Measurements from ENCODE around the gene ZNF101.

ZNF101 gene

DNA sequence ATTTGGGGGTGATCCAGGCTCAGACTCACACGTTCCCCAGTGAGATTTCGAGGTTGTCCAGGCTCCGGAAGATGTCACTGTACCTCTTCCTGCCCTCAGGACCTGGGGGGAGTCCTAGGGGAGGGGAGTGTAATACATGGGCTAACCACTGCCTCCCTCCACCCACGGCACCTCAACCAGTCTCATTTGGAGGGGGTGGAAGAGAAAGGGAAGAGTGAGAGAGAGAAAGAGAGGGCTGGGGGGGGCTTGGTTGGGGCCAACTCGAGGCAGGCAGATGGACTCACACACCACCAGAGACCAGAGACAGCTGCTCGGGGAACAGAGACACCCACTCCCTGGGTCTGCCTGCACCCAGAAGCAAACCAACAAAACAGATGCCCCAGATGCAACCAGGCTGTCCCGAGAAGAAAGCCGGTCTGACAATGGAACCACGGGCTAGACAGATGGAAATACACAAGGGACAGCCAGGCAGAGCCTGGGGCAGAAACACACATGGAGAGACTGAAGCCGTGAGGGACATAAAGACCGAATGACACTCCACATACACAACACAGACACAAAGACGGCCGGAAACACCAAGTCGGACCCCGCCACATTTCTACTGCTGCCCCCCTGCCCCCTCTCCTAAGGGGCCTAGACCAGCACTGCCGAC is 26.0 kb upstream of the ZNF101 start:
- peak; percentile 44 for DNase-seq

- DNase-seq: peak; percentile 84
Measured at GRCh38 chr19:19643158-19644053, 25.2 kb upstream of the ZNF101 start, which contains the start of gene GMIP. Gene GMIP (minus strand): TSS chr19:19643657. CDS start chr19:19643529, 128 bp downstream.

DNA sequence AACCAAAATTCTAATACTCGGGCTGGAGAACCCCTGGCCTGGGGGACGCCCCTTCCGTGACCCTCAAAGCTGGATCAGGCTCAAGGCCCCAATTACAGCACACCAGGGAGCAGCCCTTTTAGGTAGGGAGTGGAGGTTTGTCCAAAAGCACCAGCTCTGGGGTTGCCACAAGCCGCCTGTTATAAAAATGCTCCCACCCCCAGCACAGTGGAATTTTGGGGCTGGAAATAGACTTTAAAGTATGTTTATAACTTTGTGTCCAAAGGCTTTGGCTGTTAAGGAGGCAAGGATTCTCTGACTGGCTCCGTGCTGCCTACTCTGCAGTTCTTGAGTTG is 24.6 kb upstream of the ZNF101 start:
- DNase-seq: no peak

DNA sequence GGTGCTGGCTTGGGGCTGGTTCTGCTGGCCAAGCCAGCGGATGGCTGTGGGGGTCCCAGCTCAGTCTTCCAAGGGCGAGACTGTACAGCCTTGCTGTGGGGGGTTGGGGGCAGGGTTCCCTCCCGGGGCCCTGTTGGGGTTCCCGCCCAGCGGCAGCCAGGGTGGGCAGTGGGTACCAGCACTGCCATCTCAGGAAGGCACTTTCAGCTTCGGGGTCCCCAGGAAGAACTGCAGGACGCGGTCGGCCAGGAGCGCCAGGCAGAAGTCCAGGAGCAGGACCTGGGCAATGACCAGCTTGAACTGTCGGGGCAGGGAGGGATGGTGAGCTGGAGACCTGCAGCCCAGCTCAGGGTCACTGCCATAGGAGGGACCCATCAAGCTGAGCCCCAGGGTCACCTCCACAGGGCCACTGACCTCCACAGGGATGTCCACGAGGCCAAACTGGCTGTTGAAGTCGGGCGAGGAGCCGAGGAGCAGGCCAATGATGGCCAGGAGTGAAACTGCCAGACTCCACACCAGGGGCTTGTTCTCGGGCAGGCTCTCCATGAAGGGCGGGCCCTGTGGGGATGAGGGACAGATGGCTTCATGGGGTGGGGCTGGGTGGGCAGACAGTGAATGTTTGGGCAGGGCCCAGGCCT is 23.3 kb upstream of the ZNF101 start:
- no peak for DNase-seq

GRCh38 chr19:19647037-19647835 is 21.4 kb upstream of the ZNF101 start:
- no peak for DNase-seq

GRCh38 chr19:19649155-19649554 is 19.5 kb upstream of the ZNF101 start:
- DNase-seq: no peak

- no peak for DNase-seq
Measured at GRCh38 chr19:19649580-19649995, 19.1 kb upstream of the ZNF101 start.

- no peak for DNase-seq
Measured at GRCh38 chr19:19650331-19650730, 18.3 kb upstream of the ZNF101 start.

DNA sequence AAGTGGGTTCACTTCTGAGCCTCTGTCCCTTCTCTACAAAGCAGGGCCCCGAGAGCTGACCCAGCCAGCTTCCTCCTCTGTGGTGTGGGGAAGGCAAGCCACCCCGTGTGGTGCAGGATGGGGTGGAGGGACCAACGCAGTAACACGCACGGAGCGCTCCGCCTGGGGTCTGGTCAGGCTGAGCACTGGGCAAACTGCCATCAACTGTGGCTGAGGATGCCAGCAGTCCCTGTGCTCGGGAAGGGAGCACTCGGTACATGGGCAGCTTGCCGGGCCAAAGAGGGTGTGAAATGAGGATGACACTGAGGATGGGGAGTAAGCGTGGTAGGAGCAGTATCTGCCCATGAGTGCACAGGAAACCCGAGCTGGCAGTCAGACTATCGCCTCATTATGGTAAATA is 17.6 kb upstream of the ZNF101 start:
- no peak for DNase-seq

GRCh38 chr19:19652482-19653295 is 15.9 kb upstream of the ZNF101 start:
- no peak for DNase-seq

- no peak for DNase-seq
Measured at GRCh38 chr19:19653597-19654147, 15.0 kb upstream of the ZNF101 start.

GRCh38 chr19:19654441-19654840 is 14.2 kb upstream of the ZNF101 start:
- no peak for DNase-seq

GRCh38 chr19:19655051-19655594 is 13.5 kb upstream of the ZNF101 start:
- no peak for DNase-seq

- DNase-seq: no peak
Measured at GRCh38 chr19:19655641-19656343, 12.8 kb upstream of the ZNF101 start.

- DNase-seq: no peak
Measured at GRCh38 chr19:19656451-19657396, 11.9 kb upstream of the ZNF101 start.

DNA sequence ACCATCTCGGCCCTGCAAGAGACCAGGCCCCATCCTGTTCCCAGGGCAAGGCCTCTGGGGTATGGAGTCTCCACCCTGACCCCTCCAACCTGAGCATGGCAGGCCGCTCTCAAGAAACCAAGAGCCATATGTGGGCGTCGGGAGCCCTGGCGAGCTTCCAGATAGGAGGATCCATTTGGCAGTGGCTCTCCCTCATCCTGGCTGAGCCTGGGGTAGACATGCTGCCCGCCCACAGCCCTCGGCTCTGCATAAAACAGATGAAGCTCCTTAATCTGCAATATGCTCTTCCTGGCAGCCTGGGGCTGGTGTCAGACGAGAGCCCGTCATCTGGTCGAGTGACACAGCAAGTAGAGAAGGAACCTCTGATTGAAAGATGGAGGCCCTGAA is 11.2 kb upstream of the ZNF101 start:
- no peak for DNase-seq

GRCh38 chr19:19659646-19660245 is 8.9 kb upstream of the ZNF101 start:
- DNase-seq: no peak

- no peak for DNase-seq
Measured at GRCh38 chr19:19661141-19661674, 7.4 kb upstream of the ZNF101 start.

All from stimulated activated CD4-positive, alpha-beta T cell treated with anti-CD3 and anti-CD28 coated beads, Interleukin-1b, Interleukin-23, amount 100 ng/mL, for 48 hours (primary cell).